Duodenal mucosa (tissue), 2 donors: ENCODE data around the gene FRMD4A.

ENCODE experiments used
- H3K27ac ChIP-seq: one replicate; pipeline ENCODE4 v1.7.0; 2013; ENCODE audit warnings: low read depth, low read length
- H3K27me3 ChIP-seq, 2 donors: one replicate each; pipeline ENCODE4 v1.7.0; 2013; ENCODE audit warnings: low read length in 2 of 2, control low read depth in 1 of 2; ENCODE audit not compliant: insufficient read depth in 2 of 2, control insufficient read depth in 1 of 2
- H3K36me3 ChIP-seq, 2 donors: one replicate each; pipeline ENCODE4 v1.7.0; 2013; ENCODE audit warnings: low read length in 2 of 2, control low read depth in 1 of 2; ENCODE audit not compliant: insufficient read depth in 2 of 2, control insufficient read depth in 1 of 2
- H3K4me1 ChIP-seq, 2 donors: one replicate each; pipeline ENCODE4 v1.7.0; 2013; ENCODE audit warnings: low read length in 2 of 2, control low read depth in 1 of 2; ENCODE audit not compliant: insufficient read depth in 2 of 2, control insufficient read depth in 1 of 2
- H3K4me3 ChIP-seq, 2 donors: one replicate each; pipeline ENCODE4 v1.7.0; 2013; ENCODE audit warnings: low read length in 2 of 2, low read depth in 1 of 2
- H3K9ac ChIP-seq, 2 donors: one replicate each; pipeline ENCODE4 v1.7.0; 2013; ENCODE audit warnings: low read length in 2 of 2, low read depth in 1 of 2
- H3K9me3 ChIP-seq, 2 donors: one replicate each; pipeline ENCODE4 v1.7.0; 2013; ENCODE audit warnings: low read length in 2 of 2, control low read depth in 1 of 2; ENCODE audit not compliant: control insufficient read depth in 1 of 2

Gene FRMD4A

DNA sequence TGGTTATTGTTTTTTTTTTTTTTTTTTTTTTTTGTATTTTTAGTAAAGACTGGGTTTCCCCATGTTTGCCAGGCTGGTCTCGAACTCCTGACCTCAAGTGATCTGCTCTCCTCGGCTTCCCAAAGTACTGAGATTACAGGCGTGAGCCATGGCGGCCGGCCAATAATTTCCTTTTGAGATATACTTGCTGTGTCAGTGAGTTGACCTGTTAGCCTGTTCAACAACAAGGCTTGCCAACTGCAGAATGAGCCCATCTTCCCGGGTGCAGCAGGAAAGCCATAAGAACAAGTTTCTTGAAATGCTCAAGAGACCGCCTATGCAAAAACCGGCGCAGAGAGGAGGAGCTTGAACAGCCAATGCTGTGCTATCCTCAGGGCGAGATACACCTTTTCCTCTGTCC lies 631.5 kb downstream of the FRMD4A start:
- H3K27ac ChIP-seq: no peak overlapping the region
- H3K4me1 ChIP-seq: no peaks in the 10 kb centered on the region
- no peaks in the 10 kb centered on the region for H3K27me3 ChIP-seq
- H3K36me3 ChIP-seq: peaks cover under 1 to 2% of the 10 kb centered on the region in 2 donors
- H3K4me3 ChIP-seq: no peak overlapping the region
- no peak overlapping the region for H3K9ac ChIP-seq
- no peaks in the 10 kb centered on the region for H3K9me3 ChIP-seq

DNA sequence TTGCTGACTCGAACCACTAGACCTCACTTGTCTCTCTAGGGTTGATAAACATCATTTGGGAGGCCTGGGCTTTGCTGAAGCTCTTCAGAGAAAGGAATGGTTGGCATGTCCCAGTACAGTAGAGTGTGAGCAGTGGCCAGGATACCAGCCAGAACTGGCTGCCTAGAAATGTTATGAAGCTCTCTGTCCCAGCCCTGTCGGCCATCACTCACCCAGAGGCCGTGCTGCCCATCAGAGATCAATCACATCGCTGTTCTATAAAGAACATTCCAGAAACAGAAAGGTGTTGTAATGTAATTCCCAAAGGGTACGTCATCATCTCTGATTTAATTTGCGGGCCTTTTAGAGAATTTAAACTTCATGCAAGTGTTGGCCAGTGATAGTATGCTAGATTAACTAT lies 632.5 kb downstream of the FRMD4A start:
- no peak overlapping the region for H3K9ac ChIP-seq
- no peak overlapping the region for H3K27ac ChIP-seq
- peaks cover 5% of the 10 kb centered on the region in 2 donors for H3K36me3 ChIP-seq

DNA sequence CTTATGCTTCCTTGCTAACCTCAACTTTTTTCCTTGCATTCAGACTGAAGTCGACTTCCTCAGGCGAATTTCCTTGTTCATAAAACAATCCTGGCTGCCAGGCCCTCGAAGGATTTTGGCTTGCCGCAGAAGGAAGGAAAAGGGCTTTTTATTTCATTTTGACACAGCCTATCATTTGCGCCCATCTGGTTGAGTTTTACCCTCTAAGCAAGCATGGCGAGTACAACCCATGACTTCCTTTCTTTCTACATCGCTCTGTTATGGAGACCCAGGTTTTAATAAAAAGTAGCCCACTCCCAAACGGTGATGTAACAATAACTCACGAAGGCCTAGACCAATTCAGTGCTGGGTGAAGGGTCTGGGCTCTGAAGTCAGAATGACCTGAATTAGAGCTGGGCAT lies 634.7 kb downstream of the FRMD4A start:
- H3K27me3 ChIP-seq: no peaks in the 10 kb centered on the region
- no peaks in the 10 kb centered on the region for H3K9me3 ChIP-seq
- no peak overlapping the region for H3K4me3 ChIP-seq
- peaks cover 7 to 11% of the 10 kb centered on the region in 2 donors for H3K36me3 ChIP-seq
- H3K27ac ChIP-seq: no peak overlapping the region
- no peaks in the 10 kb centered on the region for H3K4me1 ChIP-seq
- no peak overlapping the region for H3K9ac ChIP-seq

More for the DNA sequence above, 632.5 kb downstream of the FRMD4A start:
- Histone ChIP-seq H3K27me3 (no peaks in the 10 kb centered on the region), H3K4me1 (no peaks in the 10 kb centered on the region), H3K9me3 (no peaks in the 10 kb centered on the region), H3K4me3 (no peak overlapping the region)

GRCh38 chr10:13695588-13695987 lies 635.1 kb downstream of the FRMD4A start:
- Histone ChIP-seq H3K4me3 (no peak overlapping the region), H3K9ac (no peak overlapping the region), H3K4me1 (no peaks in the 10 kb centered on the region), H3K36me3 (peaks cover 7 to 11% of the 10 kb centered on the region in 2 donors), H3K27me3 (no peaks in the 10 kb centered on the region), H3K27ac (no peak overlapping the region), H3K9me3 (no peaks in the 10 kb centered on the region)

DNA sequence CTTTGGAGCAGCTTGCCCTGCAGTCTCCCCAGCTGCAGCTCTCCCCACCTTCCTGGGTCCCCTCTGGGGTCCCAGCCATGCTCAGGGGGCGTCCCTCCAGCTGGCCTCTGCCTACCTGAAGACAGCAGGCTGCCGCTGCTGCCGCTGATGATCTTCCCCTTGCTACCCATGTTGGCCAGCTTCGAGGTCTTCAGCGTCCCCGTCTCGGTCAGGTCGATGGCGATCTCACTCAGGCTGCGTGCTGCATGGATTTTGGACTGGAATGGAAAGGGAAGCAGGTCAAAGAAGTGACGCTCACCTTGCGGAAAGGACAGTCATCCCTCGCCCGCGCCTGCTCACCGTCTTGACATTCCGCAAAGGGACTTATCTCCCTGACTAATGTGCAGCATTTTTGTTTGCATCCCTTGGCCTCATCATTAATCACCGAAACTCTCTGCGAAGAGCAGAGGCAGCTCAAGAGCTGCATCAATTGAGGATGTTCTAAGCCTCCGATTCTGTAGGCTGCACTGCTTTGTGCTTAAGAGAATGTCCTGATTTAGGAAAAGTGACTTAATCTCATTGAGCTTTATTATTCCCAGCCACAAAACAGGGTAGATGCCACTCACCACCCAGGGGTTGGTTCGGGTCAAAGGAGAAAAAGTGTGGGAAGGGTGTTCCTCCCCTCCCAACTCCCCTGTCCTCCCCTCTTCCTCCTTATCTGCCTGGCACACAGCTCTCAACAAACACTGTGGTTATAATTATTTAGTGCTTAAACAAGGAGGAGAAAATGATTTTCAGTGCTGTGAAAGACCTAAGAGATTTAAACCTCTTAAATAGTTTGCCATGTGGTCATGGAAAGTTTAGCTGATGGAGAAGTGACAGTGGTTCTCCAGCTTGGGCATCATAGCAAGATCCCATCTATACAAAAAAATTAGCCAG lies 636.7 kb downstream of the FRMD4A start:
- no peak overlapping the region for H3K27ac ChIP-seq
- H3K4me1 ChIP-seq: no peaks in the 10 kb centered on the region
- no peak overlapping the region for H3K9ac ChIP-seq
- H3K36me3 ChIP-seq: peaks cover 7 to 11% of the 10 kb centered on the region in 2 donors
- H3K27me3 ChIP-seq: no peaks in the 10 kb centered on the region
- no peaks in the 10 kb centered on the region for H3K9me3 ChIP-seq
- no peak overlapping the region for H3K4me3 ChIP-seq

DNA sequence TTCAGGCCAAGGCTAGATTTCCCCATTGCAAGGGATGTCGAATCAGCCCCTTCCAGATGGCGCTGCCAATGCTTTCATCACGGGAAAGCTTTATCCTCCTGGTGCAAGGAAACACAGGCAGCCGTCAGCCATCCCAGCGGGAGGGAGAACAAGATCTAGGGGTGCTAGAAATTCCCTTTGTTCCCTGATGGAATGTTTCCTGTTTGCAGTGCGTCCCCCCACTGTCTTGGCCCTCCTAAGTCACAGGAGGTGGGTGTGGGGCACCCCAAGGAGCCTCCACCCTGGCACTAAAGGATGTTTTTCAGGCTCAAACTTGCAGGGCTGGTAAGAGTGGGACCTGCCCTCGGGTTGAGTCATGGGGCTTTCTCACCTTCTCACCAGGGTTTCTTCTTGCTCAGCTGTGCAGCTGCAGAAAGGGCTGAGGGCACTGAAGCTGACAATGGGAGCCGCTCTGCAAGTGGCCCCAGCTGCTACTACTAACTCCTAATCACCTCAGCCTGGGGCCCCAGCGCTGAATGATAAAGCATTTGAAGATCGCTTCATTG lies 640.4 kb downstream of the FRMD4A start:
- H3K9me3 ChIP-seq: no peaks in the 10 kb centered on the region
- no peak overlapping the region for H3K9ac ChIP-seq
- no peaks in the 10 kb centered on the region for H3K4me1 ChIP-seq
- H3K36me3 ChIP-seq: peaks cover 5 to 11% of the 10 kb centered on the region in 2 donors
- no peaks in the 10 kb centered on the region for H3K27me3 ChIP-seq
- H3K27ac ChIP-seq: no peak overlapping the region
- H3K4me3 ChIP-seq: no peak overlapping the region

DNA sequence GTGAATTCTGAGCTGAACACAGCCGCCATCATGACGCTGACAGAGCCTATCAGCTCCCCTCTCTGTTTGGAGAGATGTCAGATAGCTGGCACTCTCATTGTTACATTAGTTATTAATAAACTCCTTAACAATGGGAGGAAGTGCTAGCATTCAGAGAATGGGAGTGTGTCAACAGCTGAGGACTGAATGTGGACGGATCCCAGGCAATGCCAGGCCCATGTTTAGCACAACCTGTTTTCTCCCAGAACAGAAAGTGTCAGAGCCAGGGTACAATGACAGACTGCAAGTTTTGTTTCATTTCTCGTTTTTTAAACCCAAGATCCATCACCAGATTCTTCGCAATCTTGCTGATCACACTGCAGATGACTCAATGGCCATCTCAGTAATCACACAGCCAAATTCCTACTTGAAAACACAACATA lies 644.4 kb downstream of the FRMD4A start:
- Histone ChIP-seq H3K4me1 (peaks cover 0 to 7% of the 10 kb centered on the region in 2 donors), H3K27me3 (no peaks in the 10 kb centered on the region), H3K36me3 (peaks cover 0 to 1% of the 10 kb centered on the region in 2 donors), H3K9me3 (no peaks in the 10 kb centered on the region), H3K4me3 (no peak overlapping the region), H3K9ac (no peak overlapping the region), H3K27ac (no peak overlapping the region)

DNA sequence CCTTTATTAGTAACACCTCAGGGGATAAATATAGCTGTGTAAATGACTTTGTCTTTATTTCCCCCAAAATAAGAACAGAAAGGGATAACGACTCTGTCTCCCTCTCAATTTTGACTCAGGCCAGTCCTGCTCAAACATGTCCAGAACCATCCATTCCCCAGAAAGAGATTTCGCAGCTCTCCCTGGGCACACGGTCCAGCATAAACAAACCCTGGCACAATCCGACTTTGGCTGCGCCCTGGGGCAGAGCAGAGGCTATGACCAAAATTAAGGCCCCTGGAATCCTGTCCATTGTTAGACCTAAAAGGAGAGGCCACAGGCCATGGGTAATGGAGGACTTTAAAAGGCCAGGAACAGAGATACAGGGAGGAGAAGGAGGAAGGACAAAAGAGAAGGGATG lies 644.8 kb downstream of the FRMD4A start:
- H3K9ac ChIP-seq: no peak overlapping the region
- H3K9me3 ChIP-seq: no peaks in the 10 kb centered on the region

DNA sequence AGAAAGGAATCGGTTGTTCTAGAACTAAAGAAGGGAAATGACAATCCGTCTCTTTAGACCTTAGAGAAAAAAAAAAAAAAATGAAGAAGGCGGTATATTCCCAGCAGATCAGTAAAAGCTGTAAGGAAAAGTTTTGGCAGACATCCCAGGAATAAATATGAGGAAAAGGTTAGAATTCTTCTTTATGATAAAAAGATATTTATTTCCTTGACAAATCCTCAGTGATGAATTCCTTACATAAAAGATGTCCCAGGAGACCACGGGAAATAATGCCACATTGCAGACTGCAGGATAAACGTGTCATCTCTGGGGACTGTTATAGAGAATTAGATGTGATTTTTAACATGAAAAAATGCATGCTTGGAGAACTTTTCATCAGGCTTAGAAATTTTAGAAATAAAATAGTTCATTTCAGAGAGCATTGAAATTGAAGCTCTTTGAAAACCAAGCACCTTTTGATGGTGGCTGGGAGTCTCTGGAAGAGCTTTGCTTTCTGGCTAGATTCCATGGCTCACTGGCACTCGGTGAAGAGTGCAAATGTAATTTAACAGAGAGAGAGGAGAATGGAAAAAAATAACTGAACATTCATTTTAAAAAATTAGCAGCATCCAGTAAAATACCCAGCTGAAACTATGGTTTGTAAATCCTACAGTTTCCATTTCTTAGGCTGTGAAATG lies 645.8 kb downstream of the FRMD4A start:
- H3K27me3 ChIP-seq: no peaks in the 10 kb centered on the region
- H3K27ac ChIP-seq: no peak overlapping the region
- H3K9me3 ChIP-seq: no peaks in the 10 kb centered on the region
- no peak overlapping the region for H3K4me3 ChIP-seq
- H3K4me1 ChIP-seq: peaks cover 0 to 7% of the 10 kb centered on the region in 2 donors
- no peak overlapping the region for H3K9ac ChIP-seq
- no peaks in the 10 kb centered on the region for H3K36me3 ChIP-seq

More for the DNA sequence above, 644.8 kb downstream of the FRMD4A start:
- no peaks in the 10 kb centered on the region for H3K36me3 ChIP-seq
- H3K27ac ChIP-seq: no peak overlapping the region
- no peak overlapping the region for H3K4me3 ChIP-seq
- H3K27me3 ChIP-seq: no peaks in the 10 kb centered on the region
- peaks cover 0 to 7% of the 10 kb centered on the region in 2 donors for H3K4me1 ChIP-seq

DNA sequence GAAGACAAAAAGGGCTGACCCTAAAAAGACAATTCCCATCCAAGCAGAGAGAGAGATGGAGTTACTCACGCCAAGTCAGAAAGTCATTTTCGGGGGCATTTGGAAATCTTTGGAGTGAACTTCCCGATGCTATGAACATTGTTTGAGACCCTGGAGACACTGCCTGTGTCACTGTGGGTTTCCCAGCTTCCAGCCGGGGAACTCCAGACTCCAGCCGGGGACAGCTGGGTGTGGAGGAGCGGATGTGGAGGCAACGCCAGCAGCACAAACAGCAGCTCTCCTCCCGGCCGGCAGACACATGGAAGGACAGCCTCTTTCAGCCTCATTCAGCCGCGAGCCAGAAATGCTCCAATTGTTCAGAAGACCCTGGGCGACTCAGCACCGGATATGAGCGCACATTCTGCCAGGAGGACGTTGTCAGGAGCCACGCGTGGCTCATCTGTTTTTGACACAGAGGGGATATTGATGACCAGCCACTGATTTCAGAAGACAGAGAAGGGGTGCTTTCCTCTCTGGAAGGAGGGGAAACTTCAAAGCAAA lies 646.4 kb downstream of the FRMD4A start:
- Histone ChIP-seq H3K27me3 (no peaks in the 10 kb centered on the region), H3K9me3 (no peaks in the 10 kb centered on the region), H3K9ac (no peak overlapping the region), H3K27ac (no peak overlapping the region), H3K4me3 (no peak overlapping the region), H3K4me1 (peaks cover 0 to 7% of the 10 kb centered on the region in 2 donors), H3K36me3 (no peaks in the 10 kb centered on the region)
